GM18909 (cell line): ENCODE data around the gene GEMIN7.

Experiments used
- ATAC-seq: cut with Tn5 transposase; IDR thresholded peaks from one replicate; pipeline ENCODE4 v1.9.1; 2021; ENCODE audit warnings: mild to moderate bottlenecking; ENCODE audit not compliant: unreplicated experiment, poor library complexity

Gene GEMIN7

DNA sequence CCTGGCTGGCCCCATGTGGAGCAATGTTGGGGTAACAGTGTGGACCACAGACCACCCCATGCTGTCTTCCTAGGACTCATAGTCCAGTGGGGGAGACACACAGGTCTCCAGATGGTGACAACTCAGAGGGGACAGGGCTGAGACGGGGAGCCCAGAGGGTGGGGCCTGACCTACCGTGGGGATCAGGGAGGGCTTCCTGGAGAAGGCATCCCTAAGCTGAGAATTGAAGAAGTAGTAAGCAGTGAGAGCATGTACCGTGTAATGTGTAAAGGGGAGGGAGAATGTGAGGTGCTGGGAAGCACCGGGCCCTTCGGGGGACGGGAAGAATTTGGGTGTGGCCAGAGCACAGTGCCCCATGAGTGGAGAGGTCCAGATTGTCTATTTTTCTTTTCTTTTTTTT is 45.0 kb downstream of the GEMIN7 start:
- ATAC-seq, result no peak

GRCh38 chr19:45125360-45125759 is 46.3 kb downstream of the GEMIN7 start:
- no peak for ATAC-seq

DNA sequence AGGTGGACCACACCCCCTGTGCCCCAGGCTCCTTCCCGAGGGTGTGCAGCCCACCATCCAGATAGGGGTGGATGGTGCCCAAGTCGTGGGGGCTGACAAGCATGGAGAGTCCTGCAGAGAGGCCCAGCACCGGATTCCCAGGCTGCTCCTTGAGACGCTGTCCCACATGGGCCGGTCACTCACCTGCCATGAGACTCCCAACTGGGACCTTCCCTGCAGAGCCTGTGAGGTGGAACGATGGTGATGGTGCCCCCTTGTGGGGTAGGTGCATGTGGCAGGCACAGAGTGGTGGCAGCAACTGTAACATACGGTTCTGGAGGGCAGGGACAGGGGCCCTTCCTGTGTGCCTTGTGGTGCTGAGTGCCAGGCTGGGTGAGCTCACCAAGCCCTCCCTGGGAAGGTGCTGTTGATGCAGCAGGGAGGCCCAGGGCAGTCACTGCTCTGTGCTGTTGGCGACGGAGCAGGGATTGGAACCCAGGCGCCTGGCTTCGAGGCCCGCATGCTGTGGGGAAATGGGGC is 47.0 kb downstream of the GEMIN7 start:
- peak; percentile 54 for ATAC-seq

GRCh38 chr19:45126654-45127053 is 47.6 kb downstream of the GEMIN7 start:
- ATAC-seq, result no peak

GRCh38 chr19:45128146-45128545 is 49.1 kb downstream of the GEMIN7 start:
- no peak for ATAC-seq

GRCh38 chr19:45128806-45129205 is 49.7 kb downstream of the GEMIN7 start:
- no peak for ATAC-seq

DNA sequence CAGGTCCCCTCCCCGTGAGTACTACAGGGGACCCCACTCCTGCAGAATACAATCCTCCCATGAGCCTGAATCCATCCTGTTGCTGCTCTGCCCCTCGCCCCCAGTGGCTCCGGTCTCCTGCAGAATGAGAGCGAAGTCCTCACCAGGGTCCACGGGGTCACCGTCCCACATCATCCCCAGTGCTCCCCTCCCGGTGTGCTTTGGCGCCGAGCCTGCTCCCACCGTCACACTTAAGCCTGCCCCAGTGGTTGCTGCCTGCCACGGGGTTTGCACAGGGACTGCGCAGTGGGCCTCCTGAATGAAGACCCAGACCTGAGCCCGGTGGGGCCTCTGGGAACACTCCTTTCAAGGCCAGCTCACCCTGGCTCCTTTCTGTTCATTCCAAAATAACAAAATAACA is 51.2 kb downstream of the GEMIN7 start:
- no peak for ATAC-seq

- no peak for ATAC-seq
Observed at GRCh38 chr19:45130888-45131615, 52.0 kb downstream of the GEMIN7 start.

GRCh38 chr19:45133661-45134060 is 54.6 kb downstream of the GEMIN7 start:
- ATAC-seq, result no peak

DNA sequence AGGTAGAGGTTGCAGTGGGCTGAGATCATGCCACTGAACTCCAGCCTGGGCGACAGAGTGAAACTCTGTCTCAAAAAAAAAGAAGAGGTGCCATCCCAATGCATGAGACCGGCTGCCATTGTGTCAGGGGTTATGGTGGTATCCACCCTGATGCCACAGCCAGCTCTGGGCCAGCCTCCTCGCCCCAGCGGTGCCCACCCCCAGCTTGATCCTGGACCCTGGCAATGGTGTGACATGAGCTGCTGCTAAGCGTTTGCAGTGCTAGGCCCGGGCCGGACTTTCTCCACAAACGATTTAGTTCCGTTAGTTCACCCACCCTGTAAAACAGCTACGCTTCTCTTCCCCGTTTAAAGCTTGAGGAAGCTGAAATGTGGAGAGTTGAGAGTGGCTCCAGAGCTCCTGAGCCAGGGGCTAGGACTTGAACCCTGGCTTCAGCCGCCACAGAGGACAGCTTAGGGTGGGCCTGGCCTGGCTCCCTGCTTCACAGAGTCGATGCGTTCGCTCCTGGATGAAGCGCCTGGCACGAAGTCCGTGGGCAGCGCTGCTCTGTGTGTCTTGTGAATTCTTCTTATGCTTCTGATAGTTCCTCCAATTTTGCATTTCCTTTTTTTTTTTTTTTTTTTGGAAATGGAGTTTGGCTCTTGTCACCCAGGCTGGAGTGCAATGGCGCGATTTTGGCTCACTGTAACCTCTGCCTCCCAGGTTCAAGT is 56.3 kb downstream of the GEMIN7 start:
- ATAC-seq, result no peak

GRCh38 chr19:45136507-45137178 is 57.6 kb downstream of the GEMIN7 start:
- ATAC-seq, result no peak

DNA sequence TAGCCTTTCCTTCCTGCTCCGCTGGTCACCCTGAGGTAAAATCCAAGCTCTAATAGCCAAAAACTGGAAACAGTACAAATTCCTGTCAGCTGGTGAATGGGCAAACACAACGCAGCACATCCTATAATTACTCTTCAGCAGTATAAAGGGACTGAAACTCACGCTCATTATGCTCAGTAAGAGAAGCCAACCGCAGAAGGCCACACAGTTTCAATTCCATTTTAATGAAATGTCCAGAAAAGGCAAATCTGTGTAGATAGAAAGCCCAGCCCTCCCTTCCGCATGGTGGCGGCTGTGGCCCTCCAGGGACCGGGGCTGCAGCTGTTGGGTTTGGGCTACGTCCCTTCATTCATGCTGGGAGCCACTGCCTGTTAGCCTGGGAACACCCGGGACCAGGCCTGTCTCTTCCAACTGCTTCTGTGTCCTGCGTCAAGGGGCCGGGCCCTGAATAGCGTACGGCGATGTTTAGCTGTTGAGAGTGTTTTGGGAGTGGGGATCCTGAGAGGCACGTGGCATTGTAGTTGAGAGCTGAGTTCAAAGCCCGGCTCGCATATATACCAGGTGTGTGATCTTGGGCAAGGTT is 58.2 kb downstream of the GEMIN7 start:
- no peak for ATAC-seq

DNA sequence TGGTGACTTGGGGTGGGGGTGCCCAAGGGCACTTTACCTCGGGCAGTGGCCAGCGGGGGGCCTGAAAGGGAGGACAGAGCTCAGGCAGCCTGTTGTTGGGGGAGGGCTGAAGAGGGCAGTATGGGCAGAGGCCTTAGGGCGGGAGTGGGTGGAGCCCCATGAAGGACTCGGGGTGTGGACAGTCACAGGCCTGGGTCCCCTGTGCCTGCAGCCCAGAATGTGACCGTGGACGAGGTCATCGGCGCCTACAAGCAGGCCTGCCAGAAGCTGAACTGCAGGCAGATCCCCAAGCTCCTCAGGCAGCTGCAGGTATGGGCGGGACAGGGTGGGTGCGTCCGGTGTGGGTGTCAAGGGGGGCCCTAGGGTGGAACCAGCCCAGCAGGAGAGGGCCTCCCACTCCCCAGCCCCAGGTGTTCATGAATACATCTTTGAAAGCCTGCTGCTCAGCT is 59.3 kb downstream of the GEMIN7 start:
- no peak for ATAC-seq

GRCh38 chr19:45139286-45140143 is 60.5 kb downstream of the GEMIN7 start:
- no peak for ATAC-seq

DNA sequence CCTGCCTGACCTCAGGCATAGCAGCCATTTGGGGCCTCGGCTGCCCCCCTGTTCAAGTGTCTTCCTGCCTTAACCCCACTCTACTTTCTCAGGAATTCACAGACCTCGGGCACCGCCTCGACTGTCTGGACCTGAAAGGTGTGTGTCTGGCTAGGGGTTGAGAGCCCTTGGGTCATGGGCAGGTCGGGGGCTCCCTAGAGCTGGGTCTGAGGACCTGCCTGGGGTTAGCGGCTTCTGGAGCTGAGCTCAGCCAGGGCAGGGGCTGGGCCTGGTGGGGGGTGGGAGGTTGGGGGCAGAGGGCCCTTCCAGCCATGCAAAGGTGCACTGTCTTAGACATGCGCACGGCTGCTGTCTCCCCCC is 61.1 kb downstream of the GEMIN7 start:
- no peak for ATAC-seq

- ATAC-seq, result no peak
Observed at GRCh38 chr19:45140533-45140932, 61.5 kb downstream of the GEMIN7 start.
